ENCODE results near the gene NUP133. TPM values are rescaled to one million over a fixed set of nuclear protein-coding genes. Genes with fewer than 3 reads are reported as not detected.

The NUP133 gene
- total and polyA plus RNA-seq, 10 of the 15 experiments (the other 5 are each of a cell fraction or from before 2014, with no cell fraction given): 10.9 to 45.4 (median 29.2) TPM

GRCh38 chr1:229445828-229446227 is 62.3 kb downstream of the NUP133 start:
- Histone ChIP-seq H2AFZ (ENCODE audit: control insufficient read depth, low read depth, low read length) (no peak overlapping the region), H4K20me1 (ENCODE audit: control insufficient read depth, insufficient read depth) (no peaks in the 10 kb centered on the region; the same call in 1 of the 2 replicates), H3K4me1 (ENCODE audit: control insufficient read depth, insufficient read depth, low read length) (peaks cover 13% of the 10 kb centered on the region), H3K27me3 (replicated peaks in 1 of 2; ENCODE audit: control insufficient read depth in 2 of 2, insufficient read depth in 2 of 2, low read length in 1 of 2) (no peaks in the 10 kb centered on the region), H3K9ac (ENCODE audit: control insufficient read depth, insufficient read depth, low read length) (no peak overlapping the region), H3K27ac (ENCODE audit: control insufficient read depth, insufficient read depth) (no peak overlapping the region), H3K79me2 (ENCODE audit: control insufficient read depth, insufficient read depth, low read length) (no peaks in the 10 kb centered on the region), H3K9me3 (replicated peaks; ENCODE audit: control insufficient read depth, insufficient read depth, low read length) (no peaks in the 10 kb centered on the region), H3K4me3 (no peak overlapping the region), H3K4me2 (ENCODE audit: control insufficient read depth, insufficient read depth) (no peak overlapping the region), H3K36me3 (ENCODE audit: control insufficient read depth in 2 of 2, insufficient read depth in 2 of 2, low read length in 1 of 2) (peaks cover 0 to 10% of the 10 kb centered on the region in 2 experiments; a peak in 2 of 4 replicates)
- DNase-seq (ENCODE audit: low read depth, low spot score) (no peak), ATAC-seq (no peak), FAIRE-seq (no peak)
- POLR2A ChIA-PET: no interaction called here
- in situ Hi-C loops (cut with MboI) (no loop called here), intact Hi-C loops (cut with micrococcal nuclease; ENCODE audit: unreplicated experiment) (no loop called here)
- BruUV-seq (replicated peaks): no TSS peak
- WGBS (ENCODE audit: insufficient coverage, insufficient replicate concordance, low lambda C conversion rate, missing lambda C conversion rate): 83% methylated on average over 4 of the region's 4 CpGs
- RAD21 ChIA-PET (ENCODE audit: unreplicated experiment): no interaction called here
- CTCF ChIA-PET: interaction anchor here (1.1 to 2.1 kb wide), 3 partner anchors 18 to 187 kb away, joined by 3 to 6 read pairs (median 5); no protein-coding TSS in a partner anchor
- SMC1A ChIA-PET (ENCODE audit: uncharacterized antibody, unreplicated experiment): no interaction called here
- no peak for TF ChIP-seq SRF (IDR thresholded peaks at IDR 0.05; ENCODE audit: low read depth in 2 of 2, low read length in 2 of 2)
- TF ChIP-seq BMI1 (IDR thresholded peaks at IDR 0.05; ENCODE audit: borderline replicate concordance): no peak
- no peak for TF ChIP-seq SIX5 (IDR thresholded peaks at IDR 0.05; ENCODE audit: low read depth, low read length, severe bottlenecking)
- TF ChIP-seq NBN (IDR thresholded peaks at IDR 0.05): no peak
- TF ChIP-seq RB1 (IDR thresholded peaks at IDR 0.05; ENCODE audit: borderline replicate concordance): no peak
- TF ChIP-seq IRF3 (IDR thresholded peaks at IDR 0.05): no peak
- TF ChIP-seq POLR2A (IDR thresholded peaks at IDR 0.05; ENCODE audit: low read depth, low read length): no peak
- TF ChIP-seq JUND (IDR thresholded peaks at IDR 0.05; ENCODE audit: low read depth, low read length): no peak
- TF ChIP-seq E4F1 (IDR thresholded peaks at IDR 0.05; ENCODE audit: borderline replicate concordance, partially characterized antibody): no peak
- TF ChIP-seq WRNIP1 (IDR thresholded peaks at IDR 0.05; ENCODE audit: borderline replicate concordance, low read depth, low read length): no peak
- TF ChIP-seq ESRRA (IDR thresholded peaks at IDR 0.05; ENCODE audit: low read length): no peak
- no peak for TF ChIP-seq CBFB (IDR thresholded peaks at IDR 0.05; ENCODE audit: low read depth)
- TF ChIP-seq RELA (IDR thresholded peaks at IDR 0.05; ENCODE audit: borderline replicate concordance, partially characterized antibody): no peak
- no peak for TF ChIP-seq NR2C2 (IDR thresholded peaks at IDR 0.05; ENCODE audit: borderline replicate concordance, control insufficient read depth, insufficient read length, low read depth)
- TF ChIP-seq NRF1 (conservative IDR thresholded peaks at IDR 0.05; ENCODE audit: low read depth, low read length): no peak
- TF ChIP-seq RAD21 (IDR thresholded peaks at IDR 0.05; ENCODE audit: insufficient read depth, low read depth, low read length): no peak
- no peak for TF ChIP-seq FOXK2 (IDR thresholded peaks at IDR 0.05)
- no peak for TF ChIP-seq IKZF2 (IDR thresholded peaks at IDR 0.05)
